ENCODE measurements around the gene DACT3.
"Not testable (repeated sequence)": the region's sequence is repeated elsewhere in the genome, so short reads cannot be mapped to it uniquely, and the experiment has no call there.

DNA sequence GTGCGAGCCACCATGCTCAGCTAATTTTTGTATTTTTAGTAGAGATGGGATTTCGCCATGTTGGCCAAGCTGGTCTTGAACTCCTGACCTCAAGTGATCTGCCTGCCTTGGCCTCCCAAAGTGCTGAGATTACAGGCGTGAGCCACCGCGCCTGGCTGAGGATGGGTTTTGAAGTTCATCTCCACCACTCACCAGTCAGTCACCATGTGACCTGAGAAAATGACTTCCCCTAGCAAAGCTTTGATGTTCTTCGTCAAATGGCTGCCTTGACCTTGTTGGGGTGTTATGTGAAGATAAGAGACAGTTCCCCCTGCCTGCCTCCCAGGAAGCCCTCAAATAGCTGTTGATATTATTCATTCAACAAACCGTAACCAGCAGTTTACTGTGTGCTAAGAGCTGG, 32.0 kb downstream of the DACT3 start:
- TF ChIP-seq, protein P1, sequence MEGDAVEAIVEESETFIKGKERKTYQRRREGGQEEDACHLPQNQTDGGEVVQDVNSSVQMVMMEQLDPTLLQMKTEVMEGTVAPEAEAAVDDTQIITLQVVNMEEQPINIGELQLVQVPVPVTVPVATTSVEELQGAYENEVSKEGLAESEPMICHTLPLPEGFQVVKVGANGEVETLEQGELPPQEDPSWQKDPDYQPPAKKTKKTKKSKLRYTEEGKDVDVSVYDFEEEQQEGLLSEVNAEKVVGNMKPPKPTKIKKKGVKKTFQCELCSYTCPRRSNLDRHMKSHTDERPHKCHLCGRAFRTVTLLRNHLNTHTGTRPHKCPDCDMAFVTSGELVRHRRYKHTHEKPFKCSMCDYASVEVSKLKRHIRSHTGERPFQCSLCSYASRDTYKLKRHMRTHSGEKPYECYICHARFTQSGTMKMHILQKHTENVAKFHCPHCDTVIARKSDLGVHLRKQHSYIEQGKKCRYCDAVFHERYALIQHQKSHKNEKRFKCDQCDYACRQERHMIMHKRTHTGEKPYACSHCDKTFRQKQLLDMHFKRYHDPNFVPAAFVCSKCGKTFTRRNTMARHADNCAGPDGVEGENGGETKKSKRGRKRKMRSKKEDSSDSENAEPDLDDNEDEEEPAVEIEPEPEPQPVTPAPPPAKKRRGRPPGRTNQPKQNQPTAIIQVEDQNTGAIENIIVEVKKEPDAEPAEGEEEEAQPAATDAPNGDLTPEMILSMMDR (conservative IDR thresholded peaks at IDR 0.05; ENCODE audit: low read length): not testable (repeated sequence)
- TF ChIP-seq EZH2phosphoT487 (IDR thresholded peaks at IDR 0.05; ENCODE audit: borderline replicate concordance): not testable (repeated sequence)

All from Loucy (cell line).